GM19035 (cell line): ENCODE results near the gene SLC7A9.
"Not testable (repeated sequence)": the region's sequence is repeated elsewhere in the genome, so short reads cannot be mapped to it uniquely, and the experiment has no call there.

Source experiments
- ATAC-seq: cut with Tn5 transposase; IDR thresholded peaks from one replicate; pipeline ENCODE4 v1.9.1; 2021; ENCODE audit not compliant: unreplicated experiment

The SLC7A9 gene

GRCh38 chr19:32885255-32885654, 15.7 kb upstream of the SLC7A9 start:
- ATAC-seq, result not testable (repeated sequence)

DNA sequence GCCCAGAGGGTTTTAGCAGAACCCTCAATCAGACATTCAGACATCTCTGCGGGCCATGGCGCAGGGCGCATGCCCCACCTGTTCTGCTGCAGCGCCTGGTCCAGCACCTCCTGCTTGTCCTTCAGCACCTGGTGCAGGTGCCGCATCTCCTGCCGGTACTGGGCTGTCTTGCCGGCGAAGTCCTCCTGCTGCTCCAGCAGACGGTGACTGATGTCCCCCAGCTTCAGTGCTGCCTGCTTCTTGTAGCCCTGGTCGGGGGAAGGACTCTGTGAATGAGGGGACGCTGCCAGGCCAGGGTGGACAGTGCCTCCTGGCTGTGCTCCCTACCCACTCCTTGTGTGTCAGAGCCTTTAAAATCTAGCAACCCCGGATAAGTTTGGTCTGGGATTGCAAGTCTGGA, 12.2 kb upstream of the SLC7A9 start:
- no peak for ATAC-seq

- no peak for ATAC-seq
These were observed 11.1 kb upstream of the SLC7A9 start for GRCh38 chr19:32880622-32881021.

- ATAC-seq, result no peak
These were observed 10.2 kb upstream of the SLC7A9 start for GRCh38 chr19:32879741-32880140.

- no peak for ATAC-seq
These were observed 9.4 kb upstream of the SLC7A9 start for GRCh38 chr19:32878988-32879387.

DNA sequence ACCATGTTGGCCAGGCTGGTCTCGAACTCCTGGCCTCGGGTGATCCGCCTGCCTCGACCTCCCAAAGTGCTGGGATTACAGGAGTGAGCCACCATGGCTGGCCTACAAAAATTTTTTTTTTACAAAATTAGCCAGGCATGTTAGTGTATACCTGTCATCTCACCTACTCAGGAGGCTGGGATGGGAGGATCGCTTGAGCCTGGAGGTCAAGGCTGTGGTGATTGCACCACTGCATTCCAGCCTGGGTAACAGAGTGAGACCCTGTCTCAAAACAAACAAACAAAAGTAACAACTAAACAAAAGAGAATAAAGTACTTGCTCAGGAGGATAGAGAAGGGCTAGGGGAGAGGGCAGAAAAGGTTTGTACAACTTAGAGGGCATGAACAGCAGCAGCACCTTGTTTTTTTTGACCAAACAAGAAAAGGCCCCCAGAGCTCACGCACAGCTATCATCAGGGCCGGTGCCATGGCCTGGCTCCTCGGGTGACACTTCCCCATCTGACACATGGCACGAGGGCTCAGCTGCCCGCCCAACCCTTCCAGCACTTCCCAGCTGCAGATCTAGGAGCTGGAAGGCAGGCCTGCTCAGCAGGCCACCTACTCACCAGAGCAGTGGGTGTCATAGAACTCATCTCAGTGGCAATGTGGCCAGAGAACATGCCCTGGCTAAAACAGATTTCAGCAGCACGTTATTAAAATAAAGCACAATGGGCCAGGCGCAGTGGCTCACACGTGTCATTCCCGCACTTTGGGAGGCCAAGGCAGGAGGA, 8.6 kb upstream of the SLC7A9 start:
- ATAC-seq, result no peak

GRCh38 chr19:32877323-32877912, 7.9 kb upstream of the SLC7A9 start:
- no peak for ATAC-seq

DNA sequence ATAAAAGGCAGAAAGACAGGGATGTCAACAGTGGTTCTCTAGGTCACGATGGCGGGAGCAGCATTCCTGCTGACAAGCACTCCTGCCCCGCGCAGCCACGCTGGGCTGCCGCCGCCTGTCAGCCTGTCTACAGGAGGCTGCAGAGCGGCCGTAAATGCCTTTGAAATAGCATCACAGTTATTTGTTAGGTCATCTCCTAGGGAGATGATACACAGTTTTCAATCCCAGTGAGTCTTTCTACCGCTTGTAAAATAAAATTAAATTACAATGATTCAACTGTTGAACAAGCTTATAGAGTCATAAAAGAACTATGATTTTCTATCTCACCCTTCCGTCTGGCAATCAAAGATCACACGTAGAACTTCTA, 7.3 kb upstream of the SLC7A9 start:
- ATAC-seq, result no peak

DNA sequence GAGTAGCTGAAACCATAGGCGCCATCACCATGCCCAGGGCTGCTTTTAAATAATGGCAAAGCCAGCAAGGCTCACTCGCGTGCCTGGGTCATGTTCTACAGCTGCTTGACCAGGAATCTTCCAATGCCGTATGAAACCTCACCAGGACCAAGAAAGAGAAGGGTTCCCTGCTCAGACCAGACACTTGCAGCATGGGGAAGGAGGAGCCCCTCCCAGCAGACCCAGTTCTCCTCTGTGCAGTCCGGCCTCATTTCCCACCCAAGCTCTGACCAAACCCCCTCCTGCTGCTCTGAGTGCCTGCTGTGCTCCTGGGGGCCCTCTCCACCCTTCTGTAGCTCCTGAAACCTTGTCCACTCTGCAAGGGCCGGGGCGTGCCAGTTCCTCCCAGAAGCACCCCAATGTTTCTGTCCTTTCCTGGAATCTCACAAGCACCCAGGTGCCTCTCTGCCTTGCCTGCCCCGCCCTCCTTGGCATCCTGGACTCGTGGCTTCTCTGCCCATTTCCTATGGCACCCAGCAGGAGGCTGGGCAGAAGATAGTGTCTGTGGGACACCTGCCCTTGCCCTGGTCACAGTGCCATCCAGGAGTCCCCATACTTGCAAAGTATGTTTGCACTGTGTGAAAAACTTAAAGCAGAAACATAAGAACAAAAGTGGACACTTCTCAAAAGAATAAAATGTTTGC, 6.8 kb upstream of the SLC7A9 start:
- no peak for ATAC-seq

DNA sequence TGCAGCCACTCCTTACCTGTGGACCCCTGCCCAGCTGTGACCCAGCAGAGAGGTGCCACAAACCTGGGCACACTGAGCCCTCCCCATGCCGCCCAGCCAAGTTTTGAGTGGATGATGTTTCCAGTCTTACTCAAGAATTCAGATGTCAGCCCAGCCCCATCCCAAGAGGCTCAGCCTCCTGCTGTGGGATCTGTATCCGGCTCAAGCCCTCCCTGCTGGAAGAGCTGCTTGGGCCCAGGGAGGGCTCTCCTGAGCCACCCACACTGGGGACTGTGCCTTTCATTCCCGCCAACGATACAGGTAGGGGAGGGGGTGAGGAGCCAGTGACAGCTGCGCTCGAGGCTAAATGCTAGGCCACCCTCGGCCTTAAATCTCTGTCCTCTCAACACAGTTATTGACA, 5.9 kb upstream of the SLC7A9 start:
- ATAC-seq, result no peak

DNA sequence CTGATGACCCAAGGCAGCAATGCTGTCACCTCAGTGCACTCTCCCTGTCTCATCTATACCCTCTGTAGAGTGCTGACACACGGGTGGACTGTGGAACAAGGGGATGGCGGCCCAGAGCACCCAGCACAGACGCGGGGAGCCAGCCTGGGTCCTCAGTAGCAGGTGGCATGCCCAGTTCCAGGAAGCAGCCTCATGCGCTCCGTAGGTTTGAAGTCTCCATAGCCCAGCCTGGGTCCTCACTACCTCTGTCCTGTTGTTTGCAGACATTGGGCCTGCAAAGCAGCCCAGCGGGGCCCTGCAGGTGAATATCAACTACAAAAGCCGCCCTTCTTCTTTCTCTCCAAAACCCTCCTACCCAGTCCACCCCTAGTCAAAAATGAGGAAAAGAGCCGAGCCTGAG, 5.0 kb upstream of the SLC7A9 start:
- ATAC-seq, result no peak

- ATAC-seq, result no peak
These were observed 3.8 kb upstream of the SLC7A9 start for GRCh38 chr19:32873247-32873959.

DNA sequence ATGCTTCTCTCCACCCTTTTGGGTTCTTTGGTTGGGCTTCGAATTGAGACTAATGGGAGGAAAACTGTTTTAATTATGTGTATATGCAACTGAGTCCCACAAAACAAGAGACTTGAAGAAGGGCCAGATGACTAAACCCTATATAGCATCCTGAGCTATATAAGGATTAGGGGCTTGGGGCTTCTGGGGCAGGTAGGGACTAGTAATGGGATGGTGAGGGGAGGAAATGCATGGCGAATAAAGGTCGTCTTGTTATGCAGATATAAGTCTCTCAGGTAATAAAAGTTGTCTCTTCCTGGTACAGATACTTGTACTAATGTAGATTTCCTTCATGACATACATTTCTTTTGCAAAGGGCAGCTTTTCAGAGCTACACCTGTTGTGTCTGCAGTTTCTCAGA, 2.8 kb upstream of the SLC7A9 start:
- no peak for ATAC-seq

DNA sequence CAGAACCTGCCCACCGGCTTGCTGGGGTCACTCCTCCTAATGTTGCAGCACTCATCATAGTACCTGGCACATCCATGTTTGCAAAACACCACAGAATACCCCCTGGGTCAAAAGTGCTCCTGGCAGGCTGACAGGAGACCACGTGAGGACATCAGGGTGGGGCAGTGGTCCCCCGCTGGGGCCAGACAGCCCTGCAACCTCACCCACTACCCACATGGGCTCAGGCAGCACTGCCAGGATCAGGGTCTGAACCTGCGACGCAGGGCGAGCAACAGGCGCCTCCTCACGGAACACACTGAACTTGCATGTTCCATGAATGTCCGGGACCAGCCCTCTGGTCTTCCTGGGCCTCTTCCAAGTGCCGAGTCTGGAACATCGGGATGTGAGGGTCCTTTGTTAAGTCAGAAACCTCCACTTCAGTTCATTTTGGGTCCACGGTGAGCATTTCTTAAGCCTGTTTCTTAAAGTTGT, 1.4 kb upstream of the SLC7A9 start:
- ATAC-seq, result no peak

DNA sequence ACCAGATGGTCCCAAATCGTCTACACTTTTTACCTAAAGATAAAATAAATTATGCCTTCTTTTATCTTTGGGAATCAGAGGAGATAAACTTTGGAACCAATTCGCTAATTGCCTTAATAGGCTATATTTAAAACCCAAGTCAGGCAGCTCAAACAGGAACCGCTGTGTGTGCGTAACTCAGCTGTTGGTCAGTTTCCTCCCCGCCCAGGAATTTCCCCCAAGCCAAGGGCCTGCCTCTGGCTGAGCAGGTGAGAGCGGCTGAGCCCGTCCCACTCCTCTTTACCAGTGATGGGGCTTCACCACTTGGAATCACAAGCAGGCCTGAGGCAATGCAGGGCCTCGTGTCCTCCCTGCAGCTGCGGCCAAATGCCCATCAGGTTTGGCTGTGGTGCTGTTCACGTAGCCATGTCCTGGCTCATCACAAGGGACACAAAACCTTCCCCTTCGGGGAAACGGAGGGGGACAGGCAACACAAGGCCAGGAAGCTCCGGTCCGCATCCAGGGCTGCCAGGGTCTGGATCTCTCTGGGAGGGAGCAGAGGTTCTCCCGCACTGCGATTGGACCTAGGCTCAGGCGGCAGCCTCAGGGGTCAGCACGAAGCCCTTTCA, 503 bp upstream of the SLC7A9 start:
- no peak for ATAC-seq

DNA sequence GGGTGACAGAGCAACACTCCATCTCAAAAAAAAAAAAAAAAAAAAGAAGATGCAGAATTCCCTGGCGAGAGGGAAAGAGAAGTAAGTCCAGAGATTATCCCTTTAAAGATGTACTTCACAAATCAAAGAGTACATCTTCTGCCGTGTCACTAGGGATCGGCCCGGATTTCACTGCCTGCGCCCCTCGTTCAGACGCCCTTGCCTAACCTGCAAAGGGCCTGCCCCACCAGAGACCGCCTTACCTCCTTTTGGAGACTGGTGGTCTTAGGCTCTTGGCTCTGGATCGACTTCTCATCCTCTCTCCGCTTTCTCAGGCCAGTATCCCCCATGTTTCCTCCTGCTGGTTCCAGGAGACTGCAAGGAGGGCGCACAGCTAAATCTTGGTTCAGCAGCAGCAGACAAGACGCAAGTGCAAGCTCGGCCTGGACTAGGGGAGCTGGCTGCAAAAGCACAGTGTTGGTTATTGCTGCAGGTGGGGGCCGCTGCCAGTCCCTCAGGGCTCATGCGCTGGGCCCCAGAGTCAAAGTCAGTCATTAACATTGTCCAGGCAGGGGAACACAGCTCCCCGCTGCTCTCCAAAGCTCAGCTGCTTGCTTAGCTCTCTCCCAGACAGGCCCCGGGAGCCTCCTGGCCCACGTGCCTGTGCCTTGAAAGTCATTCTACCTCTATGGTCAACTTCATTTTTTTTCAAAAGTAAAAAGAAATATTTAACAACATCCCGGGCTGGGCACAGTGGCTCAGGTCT, 1.2 kb downstream of the SLC7A9 start:
- no peak for ATAC-seq

DNA sequence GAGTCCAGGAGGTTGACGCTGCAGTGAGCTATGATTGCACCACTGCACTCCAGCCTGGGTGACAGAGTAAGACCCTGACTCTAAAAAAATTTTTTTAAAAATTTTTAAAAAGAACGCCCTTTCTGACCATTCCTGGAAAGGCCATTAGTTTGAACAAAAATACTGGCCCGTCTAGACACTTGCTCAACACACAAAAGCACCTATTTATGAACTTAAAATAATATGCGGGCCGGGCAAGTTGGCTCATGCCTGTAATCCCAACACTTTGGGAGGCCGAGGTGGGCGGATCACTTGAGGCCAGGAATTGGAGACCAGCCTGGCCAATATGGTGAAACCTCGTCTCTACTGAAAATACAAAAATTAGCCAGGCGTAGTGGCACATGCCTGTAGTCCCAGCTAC, 2.1 kb downstream of the SLC7A9 start:
- ATAC-seq, result not testable (repeated sequence)

DNA sequence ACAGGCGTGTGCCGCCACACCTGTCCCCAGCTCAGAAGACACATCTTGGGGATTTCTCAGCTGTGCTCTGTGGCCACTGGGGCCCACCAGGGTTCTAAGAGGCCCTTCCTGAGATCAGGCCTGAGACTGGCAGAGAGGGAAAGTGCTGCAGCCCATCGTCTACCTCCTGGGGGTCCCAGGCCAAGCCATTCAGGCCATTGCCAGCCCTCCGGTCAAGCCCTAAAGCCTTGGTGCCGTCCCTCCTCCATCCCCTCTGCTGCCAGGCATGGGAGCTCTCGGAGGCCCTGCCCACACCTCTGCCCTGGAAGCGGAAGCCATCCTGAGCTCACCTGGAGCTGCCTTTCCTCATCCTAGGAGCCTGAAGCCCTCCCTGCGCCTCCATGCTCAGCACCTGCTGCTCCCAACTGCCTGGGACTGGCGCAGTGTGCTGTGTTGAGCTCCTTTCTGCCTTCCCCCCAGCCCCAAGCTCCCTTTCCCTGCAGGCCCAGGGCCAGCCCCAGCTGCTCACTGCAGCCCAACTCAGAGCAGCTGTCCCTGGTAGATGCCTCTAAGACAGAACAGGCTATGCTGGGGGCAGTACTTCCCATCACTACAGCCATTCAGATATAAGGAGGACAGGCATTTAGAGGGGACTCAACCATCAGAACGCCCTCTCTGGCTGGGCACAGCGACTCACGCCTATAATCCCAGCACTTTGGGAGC, 2.9 kb downstream of the SLC7A9 start:
- ATAC-seq, result no peak

DNA sequence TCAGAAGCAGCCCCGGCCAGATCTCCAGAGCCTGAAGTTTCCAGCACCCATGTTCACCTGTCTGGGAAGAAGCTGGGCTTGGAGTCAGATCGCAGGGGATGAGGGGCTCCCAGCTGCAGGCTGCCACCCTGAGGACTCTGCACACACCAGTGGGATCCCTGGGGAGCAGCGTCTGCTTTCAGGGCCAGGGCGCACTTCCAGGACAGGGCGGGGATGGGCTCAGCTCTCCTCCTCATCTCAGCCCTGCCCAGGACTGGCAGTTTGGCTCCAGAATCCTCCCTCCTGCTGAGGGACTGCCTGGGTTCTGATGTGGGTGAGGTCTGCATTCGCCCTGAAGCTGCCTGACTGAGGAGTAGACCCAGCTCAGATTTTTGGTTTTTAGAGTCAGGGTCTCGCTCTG, 3.5 kb downstream of the SLC7A9 start:
- no peak for ATAC-seq

GRCh38 chr19:32865326-32865725, 4.2 kb downstream of the SLC7A9 start:
- ATAC-seq, result no peak
